Ovary (tissue), 1 donor: ENCODE measurements around the gene MRM2.

Source experiments
- EP300 ChIP-seq: sonication (generic); formaldehyde crosslinking; IDR thresholded peaks from one replicate; pipeline ENCODE4 v1.6.1; 2017; ENCODE audit warnings: antibody characterized with exemption
- POLR2A ChIP-seq: fragments of 450-650 bp; IDR thresholded peaks from one replicate; pipeline ENCODE4 v1.6.1; 2017; ENCODE audit warnings: antibody characterized with exemption, mild to moderate bottlenecking, moderate library complexity

- TF ChIP-seq EP300 (no peak), POLR2A (no peak)
Observed at GRCh38 chr7:2224934-2225333, 17.1 kb downstream of the MRM2 start.
